Measurements from ENCODE around the gene SLC38A3. TPM values are rescaled to one million over a fixed set of nuclear protein-coding genes. Genes with fewer than 3 reads are reported as not detected.

The SLC38A3 gene
- total RNA-seq, 1 experiment from 2014 or later: 6.0 TPM

GRCh38 chr3:50155891-50156290, 49.2 kb upstream of the SLC38A3 start:
- peaks cover 43% of the 10 kb centered on the region for H3K4me1 ChIP-seq (ENCODE audit: control insufficient read depth, insufficient read depth, low read length)
- H3K36me3 ChIP-seq (ENCODE audit: control insufficient read depth, insufficient read depth, low read length): no peaks in the 10 kb centered on the region; the same call in 1 of the 2 replicates
- DNase-seq (ENCODE audit: low read depth, low spot score) (no peak), ATAC-seq (no peak; the same call in 1 of the 2 replicates)
- ChIA-PET POLR2A (no interaction called here), CTCF (no interaction called here)
- in situ Hi-C loops (cut with HindIII; ENCODE audit: low pct_unique_long_range_greater_than_20kb, low sequenced_read_pairs): no loop called here
- peak overlapping the region; percentile 63 to 69 for H3K4me3 ChIP-seq (ENCODE audit: low read depth in 2 of 2, low read length in 2 of 2)
- no peaks in the 10 kb centered on the region for H3K27me3 ChIP-seq (ENCODE audit: control insufficient read depth, insufficient read depth, low read length)
- TF ChIP-seq, protein P1, sequence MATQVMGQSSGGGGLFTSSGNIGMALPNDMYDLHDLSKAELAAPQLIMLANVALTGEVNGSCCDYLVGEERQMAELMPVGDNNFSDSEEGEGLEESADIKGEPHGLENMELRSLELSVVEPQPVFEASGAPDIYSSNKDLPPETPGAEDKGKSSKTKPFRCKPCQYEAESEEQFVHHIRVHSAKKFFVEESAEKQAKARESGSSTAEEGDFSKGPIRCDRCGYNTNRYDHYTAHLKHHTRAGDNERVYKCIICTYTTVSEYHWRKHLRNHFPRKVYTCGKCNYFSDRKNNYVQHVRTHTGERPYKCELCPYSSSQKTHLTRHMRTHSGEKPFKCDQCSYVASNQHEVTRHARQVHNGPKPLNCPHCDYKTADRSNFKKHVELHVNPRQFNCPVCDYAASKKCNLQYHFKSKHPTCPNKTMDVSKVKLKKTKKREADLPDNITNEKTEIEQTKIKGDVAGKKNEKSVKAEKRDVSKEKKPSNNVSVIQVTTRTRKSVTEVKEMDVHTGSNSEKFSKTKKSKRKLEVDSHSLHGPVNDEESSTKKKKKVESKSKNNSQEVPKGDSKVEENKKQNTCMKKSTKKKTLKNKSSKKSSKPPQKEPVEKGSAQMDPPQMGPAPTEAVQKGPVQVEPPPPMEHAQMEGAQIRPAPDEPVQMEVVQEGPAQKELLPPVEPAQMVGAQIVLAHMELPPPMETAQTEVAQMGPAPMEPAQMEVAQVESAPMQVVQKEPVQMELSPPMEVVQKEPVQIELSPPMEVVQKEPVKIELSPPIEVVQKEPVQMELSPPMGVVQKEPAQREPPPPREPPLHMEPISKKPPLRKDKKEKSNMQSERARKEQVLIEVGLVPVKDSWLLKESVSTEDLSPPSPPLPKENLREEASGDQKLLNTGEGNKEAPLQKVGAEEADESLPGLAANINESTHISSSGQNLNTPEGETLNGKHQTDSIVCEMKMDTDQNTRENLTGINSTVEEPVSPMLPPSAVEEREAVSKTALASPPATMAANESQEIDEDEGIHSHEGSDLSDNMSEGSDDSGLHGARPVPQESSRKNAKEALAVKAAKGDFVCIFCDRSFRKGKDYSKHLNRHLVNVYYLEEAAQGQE (IDR thresholded peaks at IDR 0.05; ENCODE audit: insufficient read depth in 1 of 2, low read depth in 2 of 2, low read length in 1 of 2): no peak
- TF ChIP-seq, protein P2, sequence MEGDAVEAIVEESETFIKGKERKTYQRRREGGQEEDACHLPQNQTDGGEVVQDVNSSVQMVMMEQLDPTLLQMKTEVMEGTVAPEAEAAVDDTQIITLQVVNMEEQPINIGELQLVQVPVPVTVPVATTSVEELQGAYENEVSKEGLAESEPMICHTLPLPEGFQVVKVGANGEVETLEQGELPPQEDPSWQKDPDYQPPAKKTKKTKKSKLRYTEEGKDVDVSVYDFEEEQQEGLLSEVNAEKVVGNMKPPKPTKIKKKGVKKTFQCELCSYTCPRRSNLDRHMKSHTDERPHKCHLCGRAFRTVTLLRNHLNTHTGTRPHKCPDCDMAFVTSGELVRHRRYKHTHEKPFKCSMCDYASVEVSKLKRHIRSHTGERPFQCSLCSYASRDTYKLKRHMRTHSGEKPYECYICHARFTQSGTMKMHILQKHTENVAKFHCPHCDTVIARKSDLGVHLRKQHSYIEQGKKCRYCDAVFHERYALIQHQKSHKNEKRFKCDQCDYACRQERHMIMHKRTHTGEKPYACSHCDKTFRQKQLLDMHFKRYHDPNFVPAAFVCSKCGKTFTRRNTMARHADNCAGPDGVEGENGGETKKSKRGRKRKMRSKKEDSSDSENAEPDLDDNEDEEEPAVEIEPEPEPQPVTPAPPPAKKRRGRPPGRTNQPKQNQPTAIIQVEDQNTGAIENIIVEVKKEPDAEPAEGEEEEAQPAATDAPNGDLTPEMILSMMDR (IDR thresholded peaks at IDR 0.05): no peak
- TF ChIP-seq POLR2AphosphoS5 (IDR thresholded peaks at IDR 0.05; ENCODE audit: low read depth, low read length) (no peak), TCF7L2 (IDR thresholded peaks at IDR 0.05; ENCODE audit: low read depth, low read length) (no peak), SIN3A (IDR thresholded peaks at IDR 0.05; ENCODE audit: borderline replicate concordance, insufficient read depth, low read depth, low read length) (no peak)
- H3K27ac ChIP-seq (ENCODE audit: low read length): peak overlapping the region; percentile 96
- BruUV-seq (replicated peaks): no TSS peak
- intact Hi-C loops (cut with micrococcal nuclease; ENCODE audit: unreplicated experiment): no loop called here
- H3K9me3 ChIP-seq (ENCODE audit: control insufficient read depth, insufficient read depth, low read depth, low read length): no peaks in the 10 kb centered on the region

- in situ Hi-C loops (cut with HindIII; ENCODE audit: low pct_unique_long_range_greater_than_20kb, low sequenced_read_pairs): no loop called here
- peak overlapping the region; percentile 96 for H3K27ac ChIP-seq (ENCODE audit: low read length)
- BruUV-seq (replicated peaks): TSS peak; percentile 81
- ChIA-PET CTCF (interaction anchor here (0.5 kb wide), 1 partner anchor 11 kb away, joined by 4 read pairs; no protein-coding TSS in a partner anchor), POLR2A (no interaction called here)
- TF ChIP-seq POLR2AphosphoS5 (IDR thresholded peaks at IDR 0.05; ENCODE audit: low read depth, low read length) (peak; percentile 70), SIN3A (IDR thresholded peaks at IDR 0.05; ENCODE audit: borderline replicate concordance, insufficient read depth, low read depth, low read length) (0 out of 2 replicates have a peak, but pooled peaks have one; percentile 33)
- TF ChIP-seq, protein P2 (IDR thresholded peaks at IDR 0.05): no peak
- no peaks in the 10 kb centered on the region; the same call in 1 of the 2 replicates for H3K36me3 ChIP-seq (ENCODE audit: control insufficient read depth, insufficient read depth, low read length)
- peaks cover 53% of the 10 kb centered on the region for H3K4me1 ChIP-seq (ENCODE audit: control insufficient read depth, insufficient read depth, low read length)
- intact Hi-C loops (cut with micrococcal nuclease; ENCODE audit: unreplicated experiment): no loop called here
- no peaks in the 10 kb centered on the region for H3K9me3 ChIP-seq (ENCODE audit: control insufficient read depth, insufficient read depth, low read depth, low read length)
- H3K27me3 ChIP-seq (ENCODE audit: control insufficient read depth, insufficient read depth, low read length): no peaks in the 10 kb centered on the region
- peak overlapping the region; percentile 63 to 69 for H3K4me3 ChIP-seq (ENCODE audit: low read depth in 2 of 2, low read length in 2 of 2)
- ATAC-seq (peak; percentile 33), DNase-seq (ENCODE audit: low read depth, low spot score) (no peak)
Observed at GRCh38 chr3:50156549-50157493, 48.2 kb upstream of the SLC38A3 start.

Measured in Panc1 (cell line).